Calu3 (cell line): Measurements from ENCODE around the gene WDFY4. TPM values are rescaled to one million over a fixed set of nuclear protein-coding genes. Genes with fewer than 3 reads are reported as not detected.

Experiments used
- BruUV-seq: library from RNA; stranded (reverse); fragments of 400-500 nt; replicated peaks from 2 replicates; lab custom pipeline; 2021; lab: Mats Ljungman, UMichigan
- CTCF ChIA-PET: fragments of 300-600 bp; sonication (Branson Sonifier 250); formaldehyde crosslinking; loops from one replicate; lab custom pipeline; 2022; ENCODE audit warnings: antibody characterized with exemption; lab: Charles Lee
- DNase-seq: peaks from one replicate; pipeline ENCODE4 v3.0.0; 2022
- H3K27ac Mint-ChIP-seq: one replicate; pipeline ENCODE4 v1.8.0; 2022; ENCODE audit warnings: mixed read lengths; ENCODE audit not compliant: unreplicated experiment
- H3K27me3 Mint-ChIP-seq: one replicate; pipeline ENCODE4 v1.8.0; 2022; ENCODE audit warnings: mixed read lengths; ENCODE audit not compliant: unreplicated experiment
- H3K36me3 Mint-ChIP-seq: one replicate; pipeline ENCODE4 v1.8.0; 2022; ENCODE audit warnings: mild to moderate bottlenecking, moderate library complexity, mixed read lengths; ENCODE audit not compliant: insufficient read depth, unreplicated experiment
- H3K4me1 Mint-ChIP-seq: one replicate; pipeline ENCODE4 v1.8.0; 2022; ENCODE audit warnings: mild to moderate bottlenecking, low read depth, mixed read lengths; ENCODE audit not compliant: unreplicated experiment
- H3K4me3 Mint-ChIP-seq: one replicate; pipeline ENCODE4 v1.8.0; 2022; ENCODE audit warnings: mild to moderate bottlenecking, low read depth, moderate library complexity, mixed read lengths; ENCODE audit not compliant: unreplicated experiment
- H3K9me3 Mint-ChIP-seq: one replicate; pipeline ENCODE4 v1.8.0; 2022; ENCODE audit warnings: low read depth, mixed read lengths; ENCODE audit not compliant: unreplicated experiment
- intact Hi-C: fragments of 100-400 bp; cut with micrococcal nuclease; formaldehyde crosslinking; loops from one replicate; pipeline ENCODE4 v1.10.0; 2022; ENCODE audit not compliant: unreplicated experiment
- total RNA-seq: library from RNA; stranded (reverse); gene quantifications from 2 replicates; pipeline ENCODE4 v1.2.3, GENCODE V29; 2022
- TF ChIP-seq, protein P1 (sequence below): fragments of 200-600 bp; IDR thresholded peaks from one replicate; pipeline ENCODE4 v1.8.0; 2022; ENCODE audit warnings: antibody characterized with exemption; ENCODE audit not compliant: unreplicated experiment

Gene WDFY4
- total RNA-seq, 1 experiment from 2014 or later = not detected

DNA sequence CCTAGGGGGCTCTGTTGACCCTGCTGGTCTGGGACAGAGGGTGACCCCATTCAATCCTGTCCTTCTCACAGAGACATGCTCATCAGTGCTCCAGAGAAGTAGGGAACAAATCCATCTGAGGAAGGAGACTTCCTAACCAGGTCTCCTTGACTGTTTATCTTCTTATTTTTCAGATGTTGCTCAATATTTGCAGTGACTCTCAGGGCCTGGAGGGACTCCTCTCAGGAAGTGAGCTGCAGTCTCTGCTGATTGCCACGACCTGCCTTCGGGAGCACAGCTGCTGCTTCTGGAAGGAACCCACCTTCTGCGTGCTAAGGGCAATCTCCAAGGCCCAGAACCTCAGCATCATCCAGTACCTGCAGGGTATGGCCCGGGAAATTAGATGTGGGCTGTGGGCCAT is 41.0 kb downstream of the WDFY4 start:
- Mint-ChIP-seq H3K9me3 (no peaks in the 10 kb centered on the region), H3K36me3 (no peaks in the 10 kb centered on the region), H3K27me3 (no peaks in the 10 kb centered on the region), H3K4me3 (no peak overlapping the region), H3K4me1 (no peaks in the 10 kb centered on the region), H3K27ac (no peak overlapping the region)
- no peak for DNase-seq
- no TSS peak for BruUV-seq
- intact Hi-C loops = no loop called here
- CTCF ChIA-PET = no interaction called here
- TF ChIP-seq, protein P1, sequence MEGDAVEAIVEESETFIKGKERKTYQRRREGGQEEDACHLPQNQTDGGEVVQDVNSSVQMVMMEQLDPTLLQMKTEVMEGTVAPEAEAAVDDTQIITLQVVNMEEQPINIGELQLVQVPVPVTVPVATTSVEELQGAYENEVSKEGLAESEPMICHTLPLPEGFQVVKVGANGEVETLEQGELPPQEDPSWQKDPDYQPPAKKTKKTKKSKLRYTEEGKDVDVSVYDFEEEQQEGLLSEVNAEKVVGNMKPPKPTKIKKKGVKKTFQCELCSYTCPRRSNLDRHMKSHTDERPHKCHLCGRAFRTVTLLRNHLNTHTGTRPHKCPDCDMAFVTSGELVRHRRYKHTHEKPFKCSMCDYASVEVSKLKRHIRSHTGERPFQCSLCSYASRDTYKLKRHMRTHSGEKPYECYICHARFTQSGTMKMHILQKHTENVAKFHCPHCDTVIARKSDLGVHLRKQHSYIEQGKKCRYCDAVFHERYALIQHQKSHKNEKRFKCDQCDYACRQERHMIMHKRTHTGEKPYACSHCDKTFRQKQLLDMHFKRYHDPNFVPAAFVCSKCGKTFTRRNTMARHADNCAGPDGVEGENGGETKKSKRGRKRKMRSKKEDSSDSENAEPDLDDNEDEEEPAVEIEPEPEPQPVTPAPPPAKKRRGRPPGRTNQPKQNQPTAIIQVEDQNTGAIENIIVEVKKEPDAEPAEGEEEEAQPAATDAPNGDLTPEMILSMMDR = no peak

DNA sequence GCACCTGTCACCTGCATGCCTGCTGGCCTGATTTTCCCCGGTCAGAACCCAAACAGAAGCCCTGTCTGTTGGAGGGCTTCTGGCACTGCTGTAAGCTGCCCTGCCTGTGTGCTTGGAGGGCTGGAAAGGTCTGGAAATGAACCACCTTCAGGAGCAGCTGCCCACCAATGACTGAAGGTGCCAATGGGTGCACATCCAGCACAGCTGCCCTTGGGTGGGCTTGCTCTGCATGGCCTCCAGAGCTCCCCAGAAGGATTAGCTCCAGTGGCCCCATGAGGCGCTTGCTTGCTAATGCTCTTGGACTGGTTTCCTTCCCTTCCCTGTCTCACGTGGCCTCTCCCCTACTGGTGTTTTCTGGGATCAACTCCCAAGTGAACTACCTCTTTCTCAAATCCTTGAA is 43.2 kb downstream of the WDFY4 start:
- TF ChIP-seq, protein P1 = no peak
- CTCF ChIA-PET = no interaction called here

DNA sequence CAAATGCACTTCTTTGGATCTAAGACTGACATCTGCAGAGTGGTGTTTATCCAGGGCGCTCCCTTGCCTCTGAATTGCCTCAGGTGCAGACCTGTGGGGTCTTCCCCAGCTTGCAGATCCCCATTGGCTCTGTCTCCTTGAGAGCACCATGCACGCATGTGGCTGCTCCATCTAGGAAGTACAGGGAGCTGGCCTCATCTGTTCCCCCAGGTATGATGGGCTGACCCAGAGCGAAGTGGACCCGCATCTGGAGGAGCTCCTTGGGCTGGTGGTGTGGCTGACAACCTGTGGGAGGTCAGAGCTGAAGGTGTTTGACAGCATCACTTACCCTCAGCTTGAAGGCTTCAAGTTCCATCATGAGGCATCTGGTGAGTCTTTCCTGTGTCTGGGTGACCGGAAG is 44.5 kb downstream of the WDFY4 start:
- Mint-ChIP-seq H3K36me3 (no peaks in the 10 kb centered on the region), H3K9me3 (no peaks in the 10 kb centered on the region), H3K4me1 (no peaks in the 10 kb centered on the region), H3K27ac (no peak overlapping the region), H3K27me3 (peaks cover 23% of the 10 kb centered on the region), H3K4me3 (no peak overlapping the region)
- no TSS peak for BruUV-seq
- TF ChIP-seq, protein P1 = no peak
- intact Hi-C loops = no loop called here
- DNase-seq = no peak
- CTCF ChIA-PET = no interaction called here

More for the DNA sequence above, 43.2 kb downstream of the WDFY4 start:
- peaks cover 13% of the 10 kb centered on the region for H3K27me3 Mint-ChIP-seq
- no TSS peak for BruUV-seq
- intact Hi-C loops = no loop called here
- no peak overlapping the region for H3K4me3 Mint-ChIP-seq
- no peaks in the 10 kb centered on the region for H3K4me1 Mint-ChIP-seq
- H3K9me3 Mint-ChIP-seq = no peaks in the 10 kb centered on the region
- H3K36me3 Mint-ChIP-seq = no peaks in the 10 kb centered on the region
- H3K27ac Mint-ChIP-seq = no peak overlapping the region
- no peak for DNase-seq

DNA sequence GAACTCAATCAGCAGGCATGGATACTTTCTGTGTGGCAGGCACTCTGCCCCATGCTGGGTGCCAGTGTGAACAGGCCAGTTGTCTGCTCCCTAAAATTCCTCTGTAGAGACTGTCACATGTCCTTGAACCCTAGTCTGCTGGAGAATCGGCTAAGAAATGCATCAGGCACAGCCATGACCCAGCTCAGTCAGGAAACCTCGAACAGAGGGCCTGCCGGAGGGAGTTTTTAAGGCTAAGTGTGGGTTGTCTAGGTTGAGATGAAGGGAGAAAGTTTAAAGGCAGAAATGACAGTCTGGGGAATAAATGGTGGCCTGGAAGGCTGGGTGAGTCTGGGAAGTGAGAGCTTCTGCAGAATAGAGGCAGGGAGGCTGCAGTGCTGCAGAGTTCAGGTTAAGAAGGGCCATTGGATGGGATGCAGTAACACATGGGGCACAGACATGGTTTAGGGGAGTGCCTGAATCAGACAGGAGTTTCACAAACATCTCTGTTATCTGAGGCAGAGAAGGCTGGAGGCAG is 45.3 kb downstream of the WDFY4 start:
- no peaks in the 10 kb centered on the region for H3K4me1 Mint-ChIP-seq
- no peaks in the 10 kb centered on the region for H3K36me3 Mint-ChIP-seq
- DNase-seq = no peak
- BruUV-seq = no TSS peak
- CTCF ChIA-PET = no interaction called here
- no peak overlapping the region for H3K4me3 Mint-ChIP-seq
- intact Hi-C loops = no loop called here
- no peak overlapping the region for H3K27ac Mint-ChIP-seq
- no peaks in the 10 kb centered on the region for H3K9me3 Mint-ChIP-seq
- TF ChIP-seq, protein P1 = no peak
- H3K27me3 Mint-ChIP-seq = peaks cover 23% of the 10 kb centered on the region
